Type B pancreatic cell (in vitro differentiated cells): Measurements from ENCODE around the gene TXNRD2. TPM values are rescaled to one million over a fixed set of nuclear protein-coding genes. Genes with fewer than 3 reads are reported as not detected.
A peak's percentile ranks its signal among the peaks of the same experiment; 100 is the strongest.

ENCODE experiments used
- DNase-seq: peaks from one replicate; pipeline ENCODE4 v3.0.0; 2021; ENCODE audit warnings: mixed read lengths; ENCODE audit not compliant: unreplicated experiment; ENCODE audit errors: extremely low spot score
- H3K27ac Mint-ChIP-seq: 2 replicates; pipeline ENCODE4 v1.8.0; 2021; ENCODE audit warnings: mild to moderate bottlenecking, mixed read lengths
- H3K27me3 Mint-ChIP-seq: 2 replicates; pipeline ENCODE4 v1.8.0; 2021; ENCODE audit warnings: mixed read lengths
- H3K36me3 Mint-ChIP-seq: 2 replicates; pipeline ENCODE4 v1.8.0; 2021; ENCODE audit warnings: mixed read lengths
- H3K4me1 Mint-ChIP-seq: one replicate; pipeline ENCODE4 v1.8.0; 2021; ENCODE audit warnings: mixed read lengths; ENCODE audit not compliant: unreplicated experiment
- H3K4me3 Mint-ChIP-seq: 2 replicates; pipeline ENCODE4 v1.8.0; 2021; ENCODE audit warnings: mild to moderate bottlenecking, mixed read lengths
- H3K9me3 Mint-ChIP-seq: 2 replicates; pipeline ENCODE4 v1.8.0; 2021; ENCODE audit warnings: mixed read lengths
- total RNA-seq: library from RNA; stranded (reverse); gene quantifications from 2 replicates; pipeline ENCODE4 v1.2.1, GENCODE V29; 2021; ENCODE audit warnings: low replicate concordance
- TF ChIP-seq, protein P1 (sequence below): fragments of 200-600 bp; sonication (generic); conservative IDR thresholded peaks from 2 replicates; pipeline ENCODE4 v1.5.0; 2021; ENCODE audit warnings: antibody characterized with exemption, mild to moderate bottlenecking

The TXNRD2 gene
- total RNA-seq, 1 donor from 2014 or later, result 25.1 TPM

DNA sequence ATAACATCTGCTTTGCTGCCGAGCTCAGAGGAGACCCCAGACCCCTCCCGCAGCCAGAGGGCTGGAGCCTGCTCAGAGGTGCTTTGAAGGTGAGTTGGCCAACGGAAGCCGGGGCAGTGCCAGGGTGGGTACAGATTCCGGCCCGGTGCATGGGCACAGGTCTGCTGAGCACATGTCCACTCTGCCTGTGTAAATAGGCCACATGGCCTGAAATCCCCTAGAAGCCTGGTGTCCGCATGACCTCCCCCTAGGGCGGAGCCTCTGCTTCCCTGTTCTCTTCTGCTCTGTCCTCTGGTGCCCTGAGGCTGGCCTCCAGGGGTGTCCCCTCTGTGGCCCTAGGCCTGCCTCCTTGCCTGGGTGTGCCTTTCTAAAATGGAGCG lies 19.6 kb upstream of the TXNRD2 start:
- no peak for DNase-seq
- no peak overlapping the region for H3K27ac Mint-ChIP-seq
- no peaks in the 10 kb centered on the region for H3K36me3 Mint-ChIP-seq
- no peaks in the 10 kb centered on the region for H3K9me3 Mint-ChIP-seq
- no peaks in the 10 kb centered on the region for H3K27me3 Mint-ChIP-seq
- H3K4me3 Mint-ChIP-seq, result no peak overlapping the region
- TF ChIP-seq, protein P1, sequence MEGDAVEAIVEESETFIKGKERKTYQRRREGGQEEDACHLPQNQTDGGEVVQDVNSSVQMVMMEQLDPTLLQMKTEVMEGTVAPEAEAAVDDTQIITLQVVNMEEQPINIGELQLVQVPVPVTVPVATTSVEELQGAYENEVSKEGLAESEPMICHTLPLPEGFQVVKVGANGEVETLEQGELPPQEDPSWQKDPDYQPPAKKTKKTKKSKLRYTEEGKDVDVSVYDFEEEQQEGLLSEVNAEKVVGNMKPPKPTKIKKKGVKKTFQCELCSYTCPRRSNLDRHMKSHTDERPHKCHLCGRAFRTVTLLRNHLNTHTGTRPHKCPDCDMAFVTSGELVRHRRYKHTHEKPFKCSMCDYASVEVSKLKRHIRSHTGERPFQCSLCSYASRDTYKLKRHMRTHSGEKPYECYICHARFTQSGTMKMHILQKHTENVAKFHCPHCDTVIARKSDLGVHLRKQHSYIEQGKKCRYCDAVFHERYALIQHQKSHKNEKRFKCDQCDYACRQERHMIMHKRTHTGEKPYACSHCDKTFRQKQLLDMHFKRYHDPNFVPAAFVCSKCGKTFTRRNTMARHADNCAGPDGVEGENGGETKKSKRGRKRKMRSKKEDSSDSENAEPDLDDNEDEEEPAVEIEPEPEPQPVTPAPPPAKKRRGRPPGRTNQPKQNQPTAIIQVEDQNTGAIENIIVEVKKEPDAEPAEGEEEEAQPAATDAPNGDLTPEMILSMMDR, result no peak
- peaks cover 14% of the 10 kb centered on the region for H3K4me1 Mint-ChIP-seq

DNA sequence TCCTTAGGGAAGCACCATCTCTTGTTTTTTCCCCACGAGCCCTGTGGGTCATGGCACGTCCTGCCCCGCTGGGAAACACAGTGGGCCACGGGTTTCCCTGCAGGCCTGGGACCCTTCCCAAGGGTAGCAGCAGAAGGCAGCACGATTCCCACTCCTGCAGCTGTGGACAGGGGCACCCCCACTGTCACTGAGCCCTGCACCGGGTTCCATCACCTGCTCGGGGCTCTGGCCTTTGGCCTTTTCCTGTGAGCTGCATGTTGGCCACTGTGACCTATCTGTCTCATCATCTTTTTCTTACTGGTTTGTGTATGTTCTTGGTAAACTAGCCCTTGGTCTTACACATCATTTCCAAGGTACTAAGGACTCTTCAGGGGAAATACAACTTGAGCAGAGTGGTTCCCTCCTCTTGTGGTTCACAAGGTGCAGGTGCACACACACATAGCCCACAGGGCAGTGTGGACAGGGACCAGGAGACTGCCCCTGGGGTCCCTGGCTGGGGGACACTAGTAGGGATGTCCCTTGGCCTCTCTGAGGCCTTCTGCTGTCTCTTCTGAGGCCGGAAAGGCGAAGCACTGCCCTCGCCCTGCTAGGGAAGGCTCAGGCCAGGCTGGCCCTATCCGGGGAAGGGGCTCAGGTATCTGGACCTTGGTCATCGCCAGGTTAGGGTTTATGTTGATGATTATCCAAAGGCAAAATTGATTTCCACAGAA lies 19.0 kb upstream of the TXNRD2 start:
- Mint-ChIP-seq H3K27ac (peak overlapping the region; percentile 67), H3K4me1 (peaks cover 9% of the 10 kb centered on the region)

DNA sequence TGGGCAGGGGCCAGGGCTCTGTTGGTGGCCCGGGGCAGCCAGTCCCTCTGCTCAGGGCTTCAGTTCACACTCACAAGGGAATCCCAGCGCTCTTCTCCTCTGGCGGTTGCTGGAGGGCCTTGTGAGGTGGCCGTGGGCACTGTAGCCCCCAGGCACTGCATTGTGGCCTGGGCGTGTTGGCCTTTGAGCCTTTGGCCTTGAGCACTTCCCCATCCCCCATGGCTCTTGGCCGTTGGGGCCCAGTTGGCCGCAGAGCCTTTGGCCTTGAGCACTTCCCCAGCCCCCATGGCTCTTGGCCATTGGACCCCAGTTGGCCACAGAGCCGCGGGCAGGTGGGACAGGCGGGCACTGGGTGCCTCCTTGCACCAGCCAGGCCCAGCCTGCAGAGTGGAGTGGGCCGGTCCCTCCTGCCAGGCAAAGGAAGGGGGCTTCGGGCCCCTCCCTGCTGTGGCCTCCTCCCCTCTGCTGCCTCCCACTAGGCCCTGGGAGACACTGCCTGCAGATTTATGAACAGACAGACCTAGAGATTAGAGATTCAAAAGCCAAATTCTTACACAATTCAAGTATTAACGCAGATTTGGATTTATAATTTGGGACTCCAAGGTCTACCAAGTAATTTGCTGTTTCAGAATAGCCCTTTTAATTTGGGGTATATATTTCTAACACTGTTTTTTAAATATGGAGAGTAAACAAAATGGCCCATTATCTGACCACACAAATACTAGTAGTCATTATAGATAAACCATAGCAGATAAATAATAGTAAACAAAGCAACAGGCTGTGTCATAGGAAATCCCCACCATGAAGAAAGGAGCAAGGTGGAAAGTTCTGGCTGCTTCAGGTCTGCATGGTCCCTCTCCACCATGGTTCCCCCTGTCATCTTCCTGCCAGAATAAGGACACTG lies 18.2 kb upstream of the TXNRD2 start:
- H3K27ac Mint-ChIP-seq, result peak overlapping the region; percentile 67
- TF ChIP-seq, protein P1, result no peak
- DNase-seq, result no peak
- no peaks in the 10 kb centered on the region for H3K27me3 Mint-ChIP-seq
- no peaks in the 10 kb centered on the region for H3K9me3 Mint-ChIP-seq
- peak overlapping the region; percentile 65 for H3K4me3 Mint-ChIP-seq
- no peaks in the 10 kb centered on the region for H3K36me3 Mint-ChIP-seq
- peaks cover 9% of the 10 kb centered on the region for H3K4me1 Mint-ChIP-seq

More for the DNA sequence above, 19.0 kb upstream of the TXNRD2 start:
- DNase-seq, result no peak
- no peaks in the 10 kb centered on the region for H3K27me3 Mint-ChIP-seq
- peak overlapping the region; percentile 59 for H3K4me3 Mint-ChIP-seq
- H3K36me3 Mint-ChIP-seq, result no peaks in the 10 kb centered on the region
- TF ChIP-seq, protein P1, result no peak
- no peaks in the 10 kb centered on the region for H3K9me3 Mint-ChIP-seq

DNA sequence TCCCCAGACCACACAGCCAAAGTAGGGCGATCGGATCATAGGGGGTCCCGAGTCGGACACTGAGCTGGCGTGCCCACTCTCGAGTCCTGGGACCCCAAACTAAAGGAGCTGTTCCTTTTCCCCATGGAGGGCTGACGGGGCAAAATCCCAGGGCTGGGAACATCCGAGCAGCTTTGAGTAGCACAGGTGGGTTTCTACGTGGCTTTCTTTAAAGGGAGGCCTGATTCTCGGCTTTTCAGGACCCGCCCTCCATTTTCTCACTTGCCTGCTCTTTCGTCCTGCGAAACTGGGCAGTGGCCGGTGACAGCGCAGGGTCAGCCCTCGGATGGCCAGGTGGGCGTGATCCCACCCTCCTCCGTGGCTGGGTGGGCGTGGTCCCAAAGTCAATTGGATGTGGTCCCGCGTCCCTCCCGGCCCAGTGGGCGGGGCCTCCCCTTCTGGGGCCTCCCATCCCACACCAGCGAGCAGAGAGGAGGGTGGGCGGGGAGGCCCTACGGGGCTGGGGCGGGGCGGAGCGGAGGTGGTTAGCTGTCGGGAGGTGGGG lies 17.5 kb upstream of the TXNRD2 start:
- TF ChIP-seq, protein P1, result no peak

DNA sequence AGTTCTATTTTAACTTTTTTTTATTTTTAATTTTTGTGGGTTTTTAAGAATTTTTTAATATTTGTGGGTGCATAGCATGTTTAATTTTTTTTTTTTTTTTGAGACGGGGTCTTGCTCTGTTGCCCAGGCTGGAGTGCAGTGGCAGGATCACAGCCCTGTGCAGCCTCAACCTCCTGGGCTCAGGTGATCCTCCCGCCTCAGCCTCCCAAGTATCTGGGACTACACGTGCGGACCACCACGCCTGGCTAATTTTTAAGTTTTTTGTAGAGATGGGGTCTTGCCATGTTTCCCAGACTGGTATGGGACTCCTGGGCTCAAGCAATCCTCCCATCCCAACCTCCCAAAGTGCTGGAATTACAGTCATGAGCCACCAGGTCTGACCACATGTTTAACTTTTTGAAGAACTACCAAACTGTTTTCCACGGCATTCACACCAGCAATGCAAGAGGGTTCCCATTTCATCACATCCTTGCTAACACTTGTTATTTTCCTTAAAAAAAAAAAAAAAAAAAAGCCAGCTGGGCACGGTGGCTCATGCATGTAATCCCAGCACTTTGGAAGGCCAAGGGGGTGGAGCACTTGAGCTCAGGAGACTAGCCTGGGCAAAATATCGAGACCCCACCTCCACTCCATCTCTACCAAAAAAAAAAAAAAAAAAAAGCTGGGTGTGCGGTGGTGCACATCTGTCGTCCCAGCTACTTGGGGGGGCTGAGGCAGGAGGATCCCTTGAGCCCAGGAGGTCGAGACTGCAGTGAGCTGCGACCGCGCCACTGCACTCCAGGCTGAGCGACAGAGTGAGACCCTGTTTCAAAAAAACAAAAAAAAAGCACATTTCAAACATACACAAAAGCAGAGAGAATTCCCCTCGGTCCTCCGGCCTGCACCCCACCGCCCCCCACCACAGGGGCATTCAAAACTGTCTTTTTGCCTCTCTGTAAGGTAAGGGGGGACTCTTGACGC lies 16.7 kb upstream of the TXNRD2 start:
- Mint-ChIP-seq H3K27me3 (no peaks in the 10 kb centered on the region), H3K27ac (peak overlapping the region; percentile 58), H3K9me3 (no peaks in the 10 kb centered on the region), H3K4me1 (peaks cover 14% of the 10 kb centered on the region), H3K36me3 (no peaks in the 10 kb centered on the region), H3K4me3 (peak overlapping the region; percentile 78)
- TF ChIP-seq, protein P1, result no peak
- DNase-seq, result no peak

More for the DNA sequence above, 17.5 kb upstream of the TXNRD2 start:
- no peaks in the 10 kb centered on the region for H3K27me3 Mint-ChIP-seq
- no peaks in the 10 kb centered on the region for H3K9me3 Mint-ChIP-seq
- peaks cover 9% of the 10 kb centered on the region for H3K4me1 Mint-ChIP-seq
- no peaks in the 10 kb centered on the region for H3K36me3 Mint-ChIP-seq
- H3K27ac Mint-ChIP-seq, result peak overlapping the region; percentile 58
- DNase-seq, result no peak
- peak overlapping the region; percentile 78 for H3K4me3 Mint-ChIP-seq
